Fibroblast of skin of scalp (primary cell): ENCODE results near the gene DNASE2B.
"Not testable (repeated sequence)": the region's sequence is repeated elsewhere in the genome, so short reads cannot be mapped to it uniquely, and the experiment has no call there.

Source experiments
- DNase-seq: peaks from one replicate; pipeline ENCODE4 v3.0.0-alpha.2; 2013

DNASE2B gene

DNA sequence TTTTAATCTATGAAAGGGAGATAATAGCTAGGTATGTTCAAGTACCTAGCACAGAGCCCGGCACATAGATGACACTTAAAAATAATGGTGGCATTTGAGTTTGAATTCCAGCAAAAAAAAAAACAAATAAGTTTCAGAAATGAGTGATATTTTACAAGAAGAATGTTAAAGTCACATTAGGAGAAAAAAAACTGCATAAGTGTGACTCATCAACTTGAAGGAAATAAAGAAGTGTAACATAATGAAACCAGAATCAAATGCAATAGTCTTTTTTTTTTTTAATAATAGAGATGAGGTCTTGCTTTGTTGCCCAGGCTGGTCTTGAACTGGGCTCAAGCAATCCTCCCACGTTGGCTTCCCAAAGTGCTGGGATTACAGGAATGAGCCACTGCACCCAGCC lies 17.1 kb downstream of the DNASE2B start:
- peak; percentile 22 for DNase-seq

DNA sequence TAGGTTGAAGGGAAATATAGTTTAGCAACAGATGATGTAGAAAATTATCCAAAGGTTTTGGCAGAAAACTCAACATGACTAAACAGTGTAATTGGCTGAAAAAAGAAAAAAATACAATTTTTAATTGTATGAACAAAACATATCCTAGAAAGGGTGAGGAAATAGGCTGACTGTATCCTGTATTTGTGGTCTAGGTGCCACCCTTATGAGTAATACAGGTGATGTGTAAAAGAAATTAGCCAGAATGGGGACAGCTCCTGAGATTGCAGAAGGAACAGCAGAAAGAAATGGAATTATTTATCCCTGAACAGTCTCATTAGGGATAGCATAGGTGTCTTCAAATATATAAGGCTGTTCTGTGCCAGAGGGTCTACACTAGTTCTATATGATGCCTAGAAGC lies 24.6 kb downstream of the DNASE2B start:
- no peak for DNase-seq

DNA sequence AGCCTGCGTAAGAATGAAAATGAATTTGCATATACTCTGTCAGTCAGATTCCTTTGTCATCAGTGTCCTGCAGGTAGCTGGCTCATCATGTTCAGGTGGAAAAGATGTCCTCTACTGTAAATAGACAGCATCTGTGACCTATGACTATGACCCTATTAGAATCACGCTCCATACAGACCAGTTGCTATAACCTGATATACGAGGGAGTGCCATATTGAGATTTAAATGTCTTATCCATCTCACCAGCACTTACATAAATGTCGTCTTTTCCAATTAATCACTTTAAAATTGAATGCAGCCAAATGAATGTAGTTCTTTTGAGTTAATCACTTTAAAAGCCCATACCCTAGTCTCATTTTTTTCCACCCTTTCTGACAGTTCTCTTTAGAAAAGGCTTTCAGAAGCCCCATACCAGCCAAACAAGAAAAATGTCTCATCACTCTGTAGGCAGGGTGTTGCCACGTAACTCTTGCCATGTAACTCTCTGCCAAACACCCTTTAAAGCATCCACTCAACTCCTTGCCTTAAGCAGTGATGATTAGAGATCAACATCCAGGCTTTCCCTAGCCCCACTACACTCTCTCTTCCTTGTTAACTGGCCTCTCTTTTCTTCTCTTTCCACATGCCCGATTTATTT lies 26.3 kb downstream of the DNASE2B start:
- no peak for DNase-seq

DNA sequence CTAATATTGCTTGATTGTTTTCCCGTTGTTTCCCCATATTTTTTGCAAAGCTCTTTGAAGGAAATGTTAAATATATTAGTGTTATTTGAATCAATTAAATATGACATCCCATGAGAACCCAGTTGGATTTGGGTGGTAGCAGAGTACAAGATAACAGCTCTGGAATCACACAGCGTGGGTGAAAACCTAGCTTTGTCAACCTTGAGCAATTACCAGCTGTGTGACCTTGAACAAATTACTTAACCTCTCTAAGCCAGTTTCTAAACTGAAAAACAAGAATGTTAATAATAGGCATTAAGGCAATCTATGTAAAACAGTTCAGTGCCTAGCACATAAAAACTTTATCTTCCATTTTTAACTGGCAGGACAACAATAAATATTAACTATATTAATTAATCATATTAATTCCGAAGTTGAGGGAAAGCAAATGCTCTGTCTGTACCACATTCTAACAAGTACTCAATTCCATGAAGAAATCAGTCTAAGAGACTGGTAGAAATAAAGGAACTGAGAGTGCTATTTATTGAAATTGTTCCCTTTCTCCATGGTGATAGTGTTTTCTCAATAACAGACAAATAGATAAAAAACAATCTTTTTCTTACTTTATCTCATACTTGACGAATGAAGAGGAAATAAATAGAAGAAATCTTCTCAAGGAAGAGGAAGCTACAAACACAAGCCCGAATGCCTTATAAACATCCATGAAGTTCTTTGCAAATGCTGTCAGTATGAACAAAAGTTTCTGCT lies 27.0 kb downstream of the DNASE2B start:
- no peak for DNase-seq

DNA sequence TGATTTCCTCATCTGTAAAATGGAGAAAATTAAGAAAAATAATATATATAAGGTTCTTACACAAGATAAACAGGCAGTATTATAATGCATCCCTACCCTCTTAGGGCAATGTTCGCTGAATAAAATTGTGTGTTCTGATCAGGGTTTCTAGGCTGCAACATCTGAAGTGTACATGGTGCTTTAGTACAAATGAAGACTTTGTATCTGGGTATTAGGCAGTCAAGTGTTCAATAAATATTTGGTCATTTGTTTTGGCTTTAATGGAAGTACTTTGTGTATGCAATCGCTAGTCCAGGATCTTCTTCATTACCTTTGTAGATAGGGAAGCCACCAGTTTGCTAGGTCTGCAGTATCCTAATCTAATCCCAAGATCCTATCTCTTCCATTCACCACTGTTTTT lies 28.1 kb downstream of the DNASE2B start:
- no peak for DNase-seq

DNA sequence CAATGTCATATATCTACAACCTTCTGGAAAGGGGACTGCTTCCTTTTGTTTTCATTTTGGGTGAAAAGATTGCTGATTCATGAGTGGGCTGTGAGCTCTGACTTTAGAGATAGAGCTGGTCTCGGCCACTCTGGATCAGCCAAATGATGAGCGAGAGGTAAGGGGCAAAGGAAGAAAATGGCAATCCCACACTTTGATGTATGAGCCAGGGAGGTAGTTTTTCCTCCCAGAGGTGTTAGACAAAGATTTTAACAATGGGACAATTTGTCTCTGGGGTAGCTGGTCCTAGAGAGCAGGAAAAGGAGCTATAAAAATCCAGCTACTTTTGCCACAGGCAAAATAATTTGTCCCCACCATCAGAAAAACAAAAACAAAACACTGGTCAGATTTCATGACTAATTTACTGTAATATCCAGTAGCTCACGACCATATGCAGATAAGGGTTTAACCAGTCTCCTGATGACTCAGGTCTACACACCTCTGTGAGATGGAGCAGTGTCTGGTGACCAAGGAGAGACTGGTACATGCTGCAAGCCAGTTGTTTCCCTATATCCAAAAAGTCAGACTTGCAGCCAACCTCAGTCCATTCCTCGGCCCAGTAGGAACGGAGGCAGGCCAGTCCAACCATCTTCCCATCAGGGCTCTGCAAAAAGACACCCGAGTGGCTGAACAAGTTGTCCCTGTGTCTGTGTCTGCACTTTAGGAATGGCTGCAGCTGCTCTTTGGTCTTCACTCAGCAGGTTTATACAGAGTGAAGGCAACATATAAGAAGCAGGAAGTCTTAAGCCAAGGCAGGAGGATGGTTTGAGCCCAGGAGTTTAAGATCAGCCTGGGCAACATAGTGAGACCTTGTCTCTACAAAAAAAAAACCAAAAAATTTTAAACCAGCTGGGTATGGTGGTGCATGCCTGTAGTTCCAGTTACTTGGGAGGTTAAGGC lies 29.2 kb downstream of the DNASE2B start:
- DNase-seq: no peak

DNA sequence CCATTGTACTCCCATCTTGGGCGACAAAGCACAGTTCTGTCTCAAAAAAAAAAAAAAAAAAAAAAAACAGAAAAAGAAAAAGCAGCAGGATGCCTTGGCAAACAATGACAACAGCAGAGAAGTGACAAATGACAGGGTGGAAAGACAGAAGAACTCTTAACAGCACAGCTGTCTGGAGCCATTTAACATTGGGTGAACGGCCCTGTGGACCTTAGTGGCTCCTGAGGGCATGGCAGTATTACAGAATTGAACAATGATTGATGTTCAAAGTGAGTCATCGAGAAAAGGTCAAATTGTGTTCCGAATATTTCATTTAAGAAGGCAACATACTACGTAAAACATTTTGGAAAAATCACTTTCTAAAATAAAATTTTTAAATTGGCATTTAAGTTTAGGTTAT lies 30.0 kb downstream of the DNASE2B start:
- DNase-seq: no peak

DNA sequence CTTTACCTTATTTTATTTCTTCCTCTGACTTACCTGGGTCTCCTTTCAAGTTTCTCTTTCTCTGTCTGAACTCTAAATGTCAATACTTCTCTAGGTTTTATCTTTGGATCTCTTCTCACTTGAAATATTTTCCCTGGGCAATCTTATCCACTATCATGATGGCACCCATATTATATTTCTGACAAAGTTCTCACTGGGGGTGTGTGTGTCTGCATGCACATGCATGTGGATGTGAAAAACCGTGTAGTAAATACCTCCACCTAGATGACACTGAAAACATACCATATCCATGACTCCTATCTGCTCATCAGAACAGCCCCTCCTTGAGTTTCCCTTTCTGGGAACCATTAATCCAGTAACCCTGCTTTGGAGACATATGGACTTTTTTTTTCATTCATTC lies 30.9 kb downstream of the DNASE2B start:
- DNase-seq: no peak

DNA sequence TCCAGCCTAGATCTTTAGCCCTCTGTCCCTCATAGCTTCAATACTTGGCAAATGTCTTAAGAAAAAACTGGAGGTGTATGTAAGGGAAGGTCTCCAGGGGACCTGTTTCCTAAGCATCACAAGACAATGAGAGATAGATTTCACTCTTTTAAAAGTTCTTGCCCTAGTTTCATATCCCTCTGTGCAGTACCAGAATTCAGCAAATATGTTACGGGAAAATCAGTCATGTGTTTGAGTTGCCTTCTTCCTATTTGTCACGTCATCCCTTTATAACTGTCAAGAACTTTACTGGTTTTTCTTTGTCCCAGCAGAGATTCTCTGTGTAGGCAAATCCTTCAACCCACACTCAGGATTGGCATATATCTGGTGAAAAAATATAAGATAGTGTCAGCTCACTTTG lies 32.3 kb downstream of the DNASE2B start:
- no peak for DNase-seq

DNA sequence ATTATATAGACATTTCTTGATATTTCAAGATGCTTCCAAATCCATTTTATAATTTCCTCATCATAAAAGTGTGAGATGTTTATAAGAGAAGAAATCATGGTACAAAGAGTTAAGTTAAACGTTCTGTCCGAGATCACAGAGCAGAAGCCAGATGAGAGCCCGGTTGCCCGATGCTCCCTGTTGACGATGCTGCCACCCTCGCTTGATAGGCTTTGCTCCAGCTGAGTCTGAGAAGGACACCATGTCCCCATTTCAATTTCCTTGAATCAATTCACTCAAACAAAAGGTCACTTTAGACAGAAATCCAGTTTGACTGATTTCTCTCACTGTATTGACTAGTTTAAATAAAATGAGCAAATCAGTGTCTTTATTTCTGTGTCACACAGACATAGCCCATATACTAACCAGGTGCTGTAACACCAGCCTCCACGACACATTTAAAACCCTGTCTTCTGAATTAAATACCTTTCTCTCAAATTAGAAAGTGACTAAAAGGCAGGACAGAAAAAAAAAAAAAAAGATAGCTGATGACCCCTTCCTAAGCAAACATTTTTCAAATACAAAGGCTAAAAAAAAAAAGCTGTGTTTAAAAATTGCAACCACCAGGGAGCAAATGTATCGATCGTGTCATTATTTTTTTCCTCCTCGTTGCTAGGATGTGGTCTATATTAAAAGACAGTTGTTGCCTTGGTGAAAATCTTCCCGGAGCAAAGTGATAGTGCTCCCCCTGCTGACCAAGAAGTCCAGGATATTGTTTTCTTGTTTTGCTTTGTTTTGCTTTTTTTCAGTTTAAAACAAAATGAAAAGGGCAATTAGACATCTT lies 35.2 kb downstream of the DNASE2B start:
- peak; percentile 67 for DNase-seq

DNA sequence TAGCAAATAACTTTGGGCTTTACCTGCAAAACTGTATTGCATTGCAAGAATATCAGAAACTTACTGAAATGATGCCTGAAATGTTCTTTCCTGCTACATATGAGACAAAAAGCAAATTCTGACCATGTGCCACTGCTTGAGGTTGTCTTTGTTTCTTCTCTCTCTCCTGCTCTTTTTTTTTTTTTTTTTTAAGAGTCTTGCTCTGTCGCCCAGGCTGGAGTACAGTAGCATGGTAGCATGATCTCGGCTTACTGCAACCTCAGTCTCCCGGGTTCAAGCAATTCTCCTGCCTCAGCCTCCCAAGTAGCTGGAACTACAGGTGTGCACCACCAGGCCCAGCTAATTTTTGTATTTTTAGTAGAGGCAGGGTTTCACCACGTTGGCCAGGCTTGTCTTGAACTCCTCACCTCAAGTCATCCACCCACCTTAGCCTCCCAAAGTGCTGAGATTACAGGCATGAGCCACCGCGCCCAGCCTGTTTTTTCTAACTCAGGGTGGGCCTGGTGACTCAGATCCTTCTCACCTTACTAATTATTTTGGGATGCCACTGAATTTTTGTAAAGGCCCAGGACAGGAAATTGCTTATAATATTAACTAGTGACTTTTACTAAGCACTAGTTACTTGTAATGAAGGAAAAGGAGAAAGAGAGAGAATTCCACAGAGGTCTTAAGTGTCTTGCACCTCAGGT lies 35.9 kb downstream of the DNASE2B start:
- DNase-seq: no peak

DNA sequence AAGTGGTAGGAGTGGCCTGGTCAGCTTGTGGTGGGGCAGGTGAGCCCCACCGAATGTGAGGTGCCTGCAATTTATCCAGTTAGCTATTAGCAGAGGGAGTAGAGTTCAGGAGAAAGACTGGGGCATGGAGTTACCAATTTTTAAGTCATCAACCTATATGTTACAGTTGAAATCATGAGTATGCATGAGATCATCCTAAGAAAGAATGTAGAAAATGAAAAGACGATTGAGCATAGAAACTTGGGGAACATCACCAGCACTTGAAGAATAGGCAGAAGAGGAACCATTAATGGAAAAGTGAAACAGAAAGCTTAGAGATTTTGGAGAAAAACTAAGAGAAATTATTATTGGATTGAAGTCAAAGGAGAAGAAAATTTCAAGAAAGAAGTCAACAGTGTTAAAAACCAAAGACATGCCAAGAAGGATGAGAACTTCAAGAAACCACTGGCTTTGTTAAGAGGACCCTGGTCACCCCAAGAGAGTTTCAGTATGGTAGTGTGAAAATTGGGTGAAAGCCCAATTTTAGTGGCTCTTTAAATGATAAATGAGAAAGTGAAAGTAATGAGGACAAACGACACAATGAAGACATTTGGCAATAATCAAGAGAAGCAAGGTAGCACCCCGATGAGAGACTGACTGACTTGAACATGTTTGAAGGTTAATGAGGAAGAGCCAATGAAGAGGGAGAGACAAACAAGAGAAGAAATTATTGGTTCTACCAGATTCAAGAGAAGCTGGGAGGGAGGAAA lies 36.7 kb downstream of the DNASE2B start:
- DNase-seq: no peak

DNA sequence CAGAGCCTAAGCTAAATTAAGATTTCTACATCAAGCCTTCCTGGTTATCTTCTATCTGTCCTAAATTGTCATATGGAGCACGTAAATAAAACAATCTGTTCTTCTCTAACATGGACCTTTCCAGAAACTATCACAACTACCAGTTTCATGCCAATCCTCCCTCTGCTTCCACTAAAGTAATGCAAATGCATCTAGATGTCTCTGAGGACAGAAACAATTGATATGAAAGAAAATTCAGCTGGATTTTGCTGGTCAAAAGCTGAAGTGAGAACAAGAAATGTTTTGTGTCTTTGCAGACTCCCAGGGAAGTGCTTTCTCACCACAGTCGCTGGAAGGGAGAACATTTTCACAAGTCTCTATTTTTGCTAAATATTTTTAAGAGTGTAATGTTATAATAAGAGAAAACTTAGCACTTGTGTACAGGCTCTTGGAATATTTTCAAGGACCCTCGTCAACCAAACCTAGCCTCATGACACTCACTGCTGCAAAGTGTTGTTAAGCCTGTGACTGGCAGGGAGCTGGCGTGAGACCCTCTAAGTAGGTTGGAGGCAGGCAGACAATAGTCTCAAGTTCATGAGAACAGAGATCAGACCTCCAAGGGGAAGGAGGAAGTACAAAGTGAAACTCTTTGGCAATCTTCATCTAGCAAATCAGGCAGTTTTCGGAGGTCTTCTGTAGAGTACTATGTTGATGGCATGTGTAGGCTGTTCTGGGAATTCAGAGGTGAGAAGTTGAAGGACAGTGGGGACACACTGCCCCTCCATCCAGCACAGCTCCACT lies 38.8 kb downstream of the DNASE2B start:
- DNase-seq: no peak

DNA sequence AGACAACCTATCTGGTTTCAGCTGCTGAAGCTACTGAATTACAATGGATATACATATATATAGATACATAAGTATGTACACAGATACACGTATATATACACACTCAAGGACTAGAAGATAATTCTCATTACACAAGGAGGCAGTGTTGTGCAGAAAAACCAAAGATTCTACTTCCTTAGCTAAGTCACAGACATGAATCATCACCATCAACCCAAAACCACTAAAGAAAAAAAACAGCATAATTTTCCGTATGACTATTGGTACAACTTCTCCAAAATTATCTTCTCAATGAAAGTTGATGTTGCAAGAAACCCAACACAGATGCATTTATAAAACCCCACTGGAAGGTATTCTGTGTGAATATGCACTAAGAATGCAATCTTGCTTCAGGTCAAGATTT lies 44.0 kb downstream of the DNASE2B start:
- peak; percentile 88 for DNase-seq

DNA sequence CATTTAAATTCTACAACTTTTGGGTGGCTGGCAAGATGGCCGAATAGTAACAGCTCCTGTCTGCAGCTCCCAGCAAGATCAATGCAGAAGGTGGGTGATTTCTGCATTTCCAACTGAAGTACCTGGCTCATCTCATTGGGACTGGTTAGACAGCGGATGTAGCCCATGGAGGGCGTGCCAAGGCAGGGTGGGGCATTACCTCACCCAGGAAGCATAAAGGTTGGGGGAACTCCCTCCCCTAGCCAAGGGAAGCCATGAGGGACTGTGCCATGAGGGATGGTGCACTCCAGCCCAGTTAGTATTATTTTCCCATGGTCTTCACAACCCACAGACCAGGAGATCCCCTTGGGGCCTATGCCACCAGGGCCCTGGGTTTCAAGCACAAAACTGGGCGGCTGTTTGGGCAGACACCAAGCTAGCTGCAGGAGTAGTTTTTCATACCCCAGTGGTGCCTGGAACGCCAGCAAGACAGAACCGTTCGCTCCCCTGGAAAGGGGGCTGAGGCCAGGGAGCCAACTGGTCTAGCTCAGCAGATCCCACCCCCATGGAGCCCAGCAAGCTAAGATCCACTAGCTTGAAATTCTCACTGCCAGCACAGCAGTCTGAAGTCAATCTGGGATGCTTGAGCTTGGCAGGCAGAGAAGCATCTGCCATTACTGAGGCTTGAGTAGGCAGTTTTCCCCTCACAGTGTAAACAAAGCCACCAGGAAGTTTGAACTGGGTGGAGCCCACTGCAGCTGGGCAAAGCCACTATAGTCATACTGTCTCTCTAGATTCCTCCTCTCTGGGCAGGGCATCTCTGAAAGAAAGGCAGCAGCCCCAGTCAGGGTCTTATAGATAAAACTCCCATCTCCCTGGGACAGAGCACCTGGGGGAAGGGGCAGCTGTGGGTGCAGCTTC lies 44.7 kb downstream of the DNASE2B start:
- not testable (repeated sequence) for DNase-seq

DNA sequence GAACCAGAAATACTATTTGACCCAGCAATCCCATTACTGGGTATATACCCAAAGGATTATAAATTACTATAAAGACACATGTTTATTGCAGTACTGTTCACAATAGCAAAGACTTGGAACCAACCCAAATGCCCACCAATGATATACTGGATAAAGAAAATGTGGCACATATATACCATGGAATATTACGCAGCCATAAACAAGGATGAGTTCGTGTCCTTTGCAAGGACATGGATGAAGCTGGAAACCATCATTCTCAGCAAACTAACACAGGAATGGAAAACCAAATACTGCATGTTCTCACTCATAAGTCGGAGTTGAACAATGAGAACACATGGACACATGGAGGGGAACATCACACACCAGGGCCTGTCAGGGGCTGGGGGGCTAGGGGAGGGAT lies 50.4 kb downstream of the DNASE2B start:
- DNase-seq: not testable (repeated sequence)

DNA sequence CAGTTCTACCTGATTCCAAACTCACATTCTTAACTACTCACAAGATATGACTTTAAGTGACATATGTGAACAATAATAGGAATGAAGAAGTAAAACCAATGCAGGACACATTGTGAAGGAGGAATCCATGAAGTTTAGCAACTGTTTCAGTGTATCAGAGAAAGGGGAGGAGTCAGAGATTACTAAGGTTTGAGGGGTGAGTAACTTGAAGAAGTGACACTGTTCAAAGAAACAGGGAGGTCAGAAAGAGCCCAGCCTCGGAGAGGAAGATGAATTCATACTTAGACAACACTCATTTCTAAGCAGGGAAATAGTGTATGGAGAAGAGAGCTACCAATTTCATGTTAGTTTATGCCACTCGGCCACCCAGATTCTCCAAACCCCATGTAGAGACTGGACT lies 52.6 kb downstream of the DNASE2B start:
- DNase-seq: no peak

DNA sequence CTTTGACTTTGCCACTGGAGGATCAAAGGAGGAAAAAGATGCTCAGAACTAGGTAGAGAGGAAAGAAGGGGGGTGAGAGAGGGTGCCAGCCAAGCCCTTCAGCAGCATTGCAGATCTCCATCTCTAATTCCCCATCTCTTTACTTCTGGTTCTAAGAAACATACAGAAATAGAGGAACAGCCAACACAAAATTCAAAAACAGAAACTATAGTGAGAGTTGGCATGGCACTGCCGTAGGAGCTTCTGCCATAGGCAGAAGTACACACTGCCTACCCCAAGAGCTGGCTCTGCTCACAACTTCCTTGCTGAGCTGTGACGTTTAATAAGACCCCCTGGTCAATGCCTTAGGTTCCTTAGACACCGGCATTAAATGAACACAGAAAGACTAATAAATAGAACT lies 54.2 kb downstream of the DNASE2B start:
- DNase-seq: no peak

DNA sequence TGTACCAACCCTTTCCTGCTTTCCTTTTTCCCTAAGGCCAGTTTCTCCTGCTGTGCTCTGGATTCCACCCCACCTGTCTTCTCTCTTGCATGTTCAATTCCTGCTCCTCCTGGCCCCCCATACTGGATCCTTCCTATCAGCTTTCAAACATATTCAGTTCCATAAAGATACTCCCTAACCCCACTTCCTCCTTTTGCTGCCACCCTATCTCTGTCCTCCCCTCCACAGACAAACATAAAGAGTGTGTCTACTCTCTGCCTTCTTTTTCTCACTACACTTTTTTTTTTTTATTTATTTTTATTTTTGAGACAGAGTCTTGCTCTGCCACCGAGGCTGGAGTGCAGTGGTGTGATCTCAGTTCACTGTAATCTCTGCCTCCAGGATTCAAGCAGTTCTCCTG lies 63.8 kb downstream of the DNASE2B start:
- no peak for DNase-seq
